Keratinocyte (primary cell): ENCODE measurements around the gene ADAMTSL5. TPM values are rescaled to one million over a fixed set of nuclear protein-coding genes. Genes with fewer than 3 reads are reported as not detected.
A peak's percentile ranks its signal among the peaks of the same experiment; 100 is the strongest.

Experiments used
- DNase-seq: peaks from one replicate; pipeline ENCODE4 v3.0.0-alpha.2; 2011; ENCODE audit warnings: low read depth, missing footprints, low spot score
- FAIRE-seq: peaks from 2 replicates; lab custom pipeline; 2011; peaks lifted over from hg19 to GRCh38; lab: Jason Lieb, UNC
- H2AFZ ChIP-seq: 2 replicates; pipeline ENCODE4 v1.6.0; 2012; ENCODE audit warnings: low read length, control low read depth, inconsistent platforms; ENCODE audit not compliant: control insufficient read depth
- H3K27ac ChIP-seq: 2 replicates; pipeline ENCODE4 v1.5.1; 2011; ENCODE audit warnings: low read length; ENCODE audit not compliant: control insufficient read depth, insufficient read depth
- H3K27me3 ChIP-seq: 3 replicates; pipeline ENCODE4 v1.6.0; 2011; ENCODE audit warnings: low read length; ENCODE audit not compliant: control insufficient read depth, insufficient read depth; ENCODE audit errors: extremely low read depth
- H3K36me3 ChIP-seq, 2 experiments: 2 replicates in 1 of 2; 3 replicates in 1 of 2; pipeline ENCODE4 v1.5.1; 2011; ENCODE audit warnings: low read length in 2 of 2, mild to moderate bottlenecking in 1 of 2; ENCODE audit not compliant: control insufficient read depth in 2 of 2, insufficient read depth in 2 of 2; ENCODE audit errors: extremely low read depth in 1 of 2
- H3K4me1 ChIP-seq: 3 replicates; pipeline ENCODE4 v1.5.1; 2011; ENCODE audit warnings: low read length; ENCODE audit not compliant: control insufficient read depth, insufficient read depth; ENCODE audit errors: extremely low read depth
- H3K4me2 ChIP-seq: 3 replicates; pipeline ENCODE4 v1.6.0; 2011; ENCODE audit warnings: low read depth, low read length; ENCODE audit not compliant: control insufficient read depth, insufficient read depth; ENCODE audit errors: extremely low read depth
- H3K4me3 ChIP-seq, 3 experiments: fragments of 200-600 bp in 1 of 3; sonication (generic) in 1 of 3; 2 replicates in 2 of 3; 3 replicates in 1 of 3; pipeline ENCODE4 v1.5.1; 2011 to 2016; ENCODE audit warnings: low read length in 3 of 3, mild to moderate bottlenecking in 3 of 3, control low read depth in 2 of 3, inconsistent platforms in 1 of 3, low read depth in 1 of 3, mixed read lengths in 1 of 3, mixed run types in 1 of 3, moderate library complexity in 1 of 3; ENCODE audit not compliant: control insufficient read depth in 2 of 3, insufficient read depth in 2 of 3; ENCODE audit errors: extremely low read depth in 1 of 3
- H3K79me2 ChIP-seq: 2 replicates; pipeline ENCODE4 v1.6.0; 2012; ENCODE audit warnings: low read length; ENCODE audit not compliant: control insufficient read depth, insufficient read depth
- H3K9ac ChIP-seq: 3 replicates; pipeline ENCODE4 v1.6.0; 2011; ENCODE audit warnings: low read length; ENCODE audit not compliant: control insufficient read depth, insufficient read depth; ENCODE audit errors: extremely low read depth
- H3K9me1 ChIP-seq: 3 replicates; pipeline ENCODE4 v1.6.0; 2011; ENCODE audit warnings: low read length; ENCODE audit not compliant: control insufficient read depth, insufficient read depth; ENCODE audit errors: extremely low read depth
- H3K9me3 ChIP-seq: 2 replicates; pipeline ENCODE4 v1.5.1; 2012; ENCODE audit warnings: low read depth, low read length; ENCODE audit not compliant: control insufficient read depth
- H4K20me1 ChIP-seq: 3 replicates; pipeline ENCODE4 v1.6.0; 2011; ENCODE audit warnings: low read length; ENCODE audit not compliant: control insufficient read depth, insufficient read depth; ENCODE audit errors: extremely low read depth
- CTCF ChIP-seq, 3 experiments: IDR thresholded peaks in 1 of 3; conservative IDR thresholded peaks in 1 of 3; optimal IDR thresholded peaks in 1 of 3; 2 replicates in 2 of 3; 3 replicates in 1 of 3; pipeline versions ENCODE3 to v1.5.1; 2011; ENCODE audit warnings: low read length in 3 of 3, mild to moderate bottlenecking in 3 of 3, moderate library complexity in 2 of 3, control low read depth in 1 of 3, inconsistent platforms in 1 of 3; ENCODE audit not compliant: insufficient read depth in 2 of 3; ENCODE audit errors: extremely low read depth in 1 of 3
- EZH2 ChIP-seq: IDR thresholded peaks from one replicate; pipeline ENCODE4 v1.6.1; 2012; ENCODE audit warnings: inconsistent platforms, mild to moderate bottlenecking, low read length, moderate library complexity
- dilution Hi-C: fragments of 300-500 bp; cut with MboI; formaldehyde crosslinking; loops from one replicate; pipeline ENCODE4 v1.7.0; 2020; ENCODE audit warnings: low sequenced_read_pairs; ENCODE audit not compliant: extremely low pct_ligation_motif_present
- polyA plus RNA-seq, 5 experiments: library from polyadenylated mRNA; depleted of rRNA in 3 of 5; stranded (reverse) in 3 of 5; stranded (forward) in 1 of 5; unstranded in 1 of 5; fragments of >200 nt; gene quantifications; 1 replicate in 1 of 5; 2 replicates in 3 of 5; 3 replicates in 1 of 5; pipeline versions ENCODE4 v1.2.1 to v1.2.3, GENCODE V29; 2011 to 2012; ENCODE audit warnings: missing spikeins in 2 of 5, low read depth in 1 of 5, low replicate concordance in 1 of 5

Gene ADAMTSL5
- polyA plus RNA-seq, 1 donor (not counting 4 experiments of a cell fraction or from before 2014, with no cell fraction given), result 4.2 TPM

DNA sequence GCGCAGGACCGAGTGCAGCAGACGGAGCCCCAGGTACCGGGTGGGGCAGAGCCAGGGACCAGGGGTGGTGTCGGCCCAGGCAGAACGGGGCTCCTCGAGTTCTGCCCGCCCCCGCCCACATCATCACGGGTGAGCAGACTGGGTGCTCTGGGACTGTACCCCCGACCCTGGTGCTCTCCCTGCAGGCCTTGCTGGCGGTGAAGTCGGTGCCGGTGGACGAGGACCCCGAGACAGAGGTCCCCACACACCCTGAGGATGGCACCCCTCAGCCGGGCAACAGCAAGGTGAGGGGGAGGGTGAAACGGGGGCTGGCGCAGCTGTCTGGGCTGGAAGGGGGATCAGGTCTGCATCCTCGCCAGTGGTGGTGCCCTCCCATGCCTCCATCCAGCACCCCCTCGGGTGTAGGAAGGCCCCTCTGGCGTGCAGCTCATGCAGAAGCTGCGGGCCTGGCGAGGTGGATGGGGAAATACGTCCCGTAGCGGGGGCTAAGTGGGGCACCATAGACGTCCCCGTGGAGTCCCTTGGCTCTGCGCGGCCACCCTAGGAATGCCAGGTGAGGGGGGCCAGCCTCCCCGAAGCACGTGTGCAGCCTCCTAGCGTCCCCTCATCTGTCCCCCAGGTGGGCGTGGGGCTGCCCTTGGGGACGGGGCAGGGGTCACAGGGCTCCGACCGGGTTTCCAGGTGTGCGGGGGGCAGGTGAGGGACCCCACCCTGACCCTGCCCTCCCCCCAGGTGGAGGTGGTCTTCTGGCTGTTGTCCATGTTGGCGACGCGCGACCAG, 56.5 kb downstream of the ADAMTSL5 start:
- Histone ChIP-seq H3K9me3 (no peaks in the 10 kb centered on the region), H3K36me3 (no peaks in the 10 kb centered on the region), H3K4me2 (no peak overlapping the region), H3K4me3 (no peak overlapping the region), H3K4me1 (peaks cover 6% of the 10 kb centered on the region), H4K20me1 (no peaks in the 10 kb centered on the region), H3K9me1 (no peaks in the 10 kb centered on the region), H3K79me2 (no peaks in the 10 kb centered on the region), H3K27ac (no peak overlapping the region), H2AFZ (no peak overlapping the region), H3K9ac (no peak overlapping the region), H3K27me3 (peaks cover 63% of the 10 kb centered on the region)
- FAIRE-seq (no peak), DNase-seq (no peak)
- dilution Hi-C loops, result no loop called here
- TF ChIP-seq EZH2 (peak; percentile 22), CTCF (optimal IDR thresholded peaks at IDR 0.05 in 1 of 3, IDR thresholded peaks at IDR 0.05 in 1 of 3, conservative IDR thresholded peaks at IDR 0.05 in 1 of 3; ENCODE audit: extremely low read depth in 1 of 3, insufficient read depth in 2 of 3, low read length in 3 of 3) (no peak)

- Histone ChIP-seq H3K4me1 (peaks cover 6% of the 10 kb centered on the region), H3K36me3 (no peaks in the 10 kb centered on the region), H3K79me2 (no peaks in the 10 kb centered on the region), H4K20me1 (no peaks in the 10 kb centered on the region), H3K9me3 (no peaks in the 10 kb centered on the region), H2AFZ (no peak overlapping the region), H3K4me2 (peak overlapping the region; percentile 32), H3K27ac (no peak overlapping the region), H3K4me3 (no peak overlapping the region), H3K9me1 (no peaks in the 10 kb centered on the region), H3K27me3 (peaks cover 71% of the 10 kb centered on the region), H3K9ac (no peak overlapping the region)
- dilution Hi-C loops, result no loop called here
- DNase-seq, result no peak
- TF ChIP-seq EZH2 (no peak), CTCF (optimal IDR thresholded peaks at IDR 0.05 in 1 of 3, IDR thresholded peaks at IDR 0.05 in 1 of 3, conservative IDR thresholded peaks at IDR 0.05 in 1 of 3; ENCODE audit: extremely low read depth in 1 of 3, insufficient read depth in 2 of 3, low read length in 3 of 3) (no peak)
- peak; percentile 55 for FAIRE-seq
Observed at GRCh38 chr19:1455336-1456120, 57.3 kb downstream of the ADAMTSL5 start.

Other genes with a start within 250 kb of the ADAMTSL5 start
- gene CIRBP, start 243.7 kb downstream of the ADAMTSL5 start, polyA plus RNA-seq, result 97.5 to 164 TPM (median 113 TPM) in 3 replicates
- gene FAM174C, start 237.5 kb downstream of the ADAMTSL5 start, polyA plus RNA-seq, result 18.5 to 30.1 TPM (median 27.6 TPM) in 3 replicates
- gene EFNA2, start 227.1 kb downstream of the ADAMTSL5 start, polyA plus RNA-seq, result not detected in 3 replicates
- 23.2 to 52.1 TPM (median 41.3 TPM) in 3 replicates for gene NDUFS7, start 129.1 kb downstream of the ADAMTSL5 start, polyA plus RNA-seq
- 5.7 to 15.6 TPM (median 7.6 TPM) in 3 replicates for gene GAMT, start 111.5 kb downstream of the ADAMTSL5 start, polyA plus RNA-seq
- gene DAZAP1, start 105.4 kb downstream of the ADAMTSL5 start, polyA plus RNA-seq, result 56.4 to 99.2 TPM (median 71.6 TPM) in 3 replicates
- gene RPS15, start 74.6 kb downstream of the ADAMTSL5 start, polyA plus RNA-seq, result 795 to 1,391 TPM (median 803 TPM) in 3 replicates
- 0.01 to 0.05 TPM (median 0.01 TPM) in 3 replicates for gene APC2, start 62.9 kb downstream of the ADAMTSL5 start, polyA plus RNA-seq
- gene C19orf25, start 33.8 kb downstream of the ADAMTSL5 start, polyA plus RNA-seq, result 11.2 to 24.9 TPM (median 13.8 TPM) in 3 replicates
- 0.25 to 1.2 TPM (median 0.27 TPM) in 3 replicates for gene PCSK4, start 22.7 kb downstream of the ADAMTSL5 start, polyA plus RNA-seq
- 1.2 to 1.3 TPM (median 1.2 TPM) in 3 replicates for gene REEP6, start 21.8 kb downstream of the ADAMTSL5 start, polyA plus RNA-seq
- 0.05 to 0.26 TPM (median 0.06 TPM) in 3 replicates for gene PLK5, start 11.1 kb upstream of the ADAMTSL5 start, polyA plus RNA-seq
- 3.9 to 6.3 TPM (median 5.9 TPM) in 3 replicates for gene MEX3D, start 55.3 kb upstream of the ADAMTSL5 start, polyA plus RNA-seq
- gene MBD3, start 79.8 kb upstream of the ADAMTSL5 start, polyA plus RNA-seq, result 16.6 to 27.4 TPM (median 21.9 TPM) in 3 replicates
- 136 to 468 TPM (median 327 TPM) in 3 replicates for gene UQCR11, start 92.4 kb upstream of the ADAMTSL5 start, polyA plus RNA-seq
- 40.0 to 59.0 TPM (median 44.4 TPM) in 3 replicates for gene TCF3, start 139.6 kb upstream of the ADAMTSL5 start, polyA plus RNA-seq
- under 0.01 to 0.01 TPM in 2 of 3 replicates, not detected in the other for gene ONECUT3, start 240.5 kb upstream of the ADAMTSL5 start, polyA plus RNA-seq